ENCODE results near the gene PLEKHA1.

DNA sequence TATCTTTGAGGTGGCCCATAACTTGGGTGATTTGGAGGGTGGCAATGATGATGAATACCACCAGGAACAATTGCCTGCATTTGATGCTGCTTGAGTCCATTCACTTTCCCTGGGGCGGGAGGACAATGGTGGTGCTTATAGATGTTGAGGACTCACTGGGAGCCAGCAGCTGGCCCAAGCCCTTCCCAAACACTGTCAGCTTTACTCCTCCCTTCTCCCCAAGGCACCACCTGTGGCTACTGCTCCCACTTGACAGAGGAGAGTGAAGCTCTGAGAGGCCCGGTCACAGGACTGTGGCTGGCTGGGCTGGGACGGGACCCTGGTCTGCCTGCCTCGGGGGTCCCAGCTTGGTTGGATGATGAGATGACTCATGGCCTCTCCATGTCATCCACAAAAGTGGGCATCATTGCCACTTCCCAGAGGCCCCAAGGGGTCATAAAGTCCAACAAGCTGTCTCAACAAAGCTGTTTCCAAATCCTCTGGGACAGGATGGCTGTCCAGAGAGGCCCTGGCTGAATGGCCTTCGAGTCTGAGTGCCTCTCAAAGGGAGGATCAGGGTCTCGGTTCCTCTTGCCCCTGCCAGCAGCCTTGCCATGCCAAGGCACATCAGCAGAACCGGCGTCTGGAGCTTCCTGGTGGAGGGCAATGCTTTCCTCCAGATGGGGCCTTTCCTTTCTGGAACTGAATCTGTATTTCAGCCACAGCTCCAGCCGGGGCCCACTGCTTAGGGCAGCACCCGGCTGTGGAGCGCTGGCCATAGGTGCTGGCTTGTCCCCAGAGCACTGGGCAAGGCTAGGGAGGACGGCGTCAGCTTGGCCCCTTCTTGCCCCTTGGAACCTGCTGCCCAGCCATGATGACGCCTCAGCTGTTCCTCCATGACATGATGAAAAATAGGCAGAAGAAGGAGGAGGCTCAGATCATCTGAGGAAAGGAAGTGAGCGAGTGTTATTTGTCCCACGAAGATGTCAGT is 47.0 kb upstream of the PLEKHA1 start:
- TF ChIP-seq RXRA (IDR thresholded peaks at IDR 0.05), result no peak
- TF ChIP-seq, protein P1, sequence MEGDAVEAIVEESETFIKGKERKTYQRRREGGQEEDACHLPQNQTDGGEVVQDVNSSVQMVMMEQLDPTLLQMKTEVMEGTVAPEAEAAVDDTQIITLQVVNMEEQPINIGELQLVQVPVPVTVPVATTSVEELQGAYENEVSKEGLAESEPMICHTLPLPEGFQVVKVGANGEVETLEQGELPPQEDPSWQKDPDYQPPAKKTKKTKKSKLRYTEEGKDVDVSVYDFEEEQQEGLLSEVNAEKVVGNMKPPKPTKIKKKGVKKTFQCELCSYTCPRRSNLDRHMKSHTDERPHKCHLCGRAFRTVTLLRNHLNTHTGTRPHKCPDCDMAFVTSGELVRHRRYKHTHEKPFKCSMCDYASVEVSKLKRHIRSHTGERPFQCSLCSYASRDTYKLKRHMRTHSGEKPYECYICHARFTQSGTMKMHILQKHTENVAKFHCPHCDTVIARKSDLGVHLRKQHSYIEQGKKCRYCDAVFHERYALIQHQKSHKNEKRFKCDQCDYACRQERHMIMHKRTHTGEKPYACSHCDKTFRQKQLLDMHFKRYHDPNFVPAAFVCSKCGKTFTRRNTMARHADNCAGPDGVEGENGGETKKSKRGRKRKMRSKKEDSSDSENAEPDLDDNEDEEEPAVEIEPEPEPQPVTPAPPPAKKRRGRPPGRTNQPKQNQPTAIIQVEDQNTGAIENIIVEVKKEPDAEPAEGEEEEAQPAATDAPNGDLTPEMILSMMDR (IDR thresholded peaks at IDR 0.05; ENCODE audit: low read depth, low read length, missing input control), result no peak
- TF ChIP-seq EGR1 (IDR thresholded peaks at IDR 0.05; ENCODE audit: low read depth in 2 of 2), result no peak
- no peak for TF ChIP-seq ATF3 (IDR thresholded peaks at IDR 0.05)
- no peak for TF ChIP-seq REST (IDR thresholded peaks at IDR 0.05)
- TF ChIP-seq GABPA (IDR thresholded peaks at IDR 0.05 in 1 of 2, conservative IDR thresholded peaks at IDR 0.05 in 1 of 2), result no peak
- TF ChIP-seq MAX (IDR thresholded peaks at IDR 0.05), result no peak
- TF ChIP-seq SP1 (IDR thresholded peaks at IDR 0.05), result no peak

All from liver (tissue), 3 donors.